PFSK-1 (cell line): Measurements from ENCODE around the gene FGFBP1.

ENCODE experiments used
- POLR2AphosphoS5 ChIP-seq: IDR thresholded peaks from 2 replicates; pipeline ENCODE4 v1.6.1; 2012; ENCODE audit warnings: low read depth, mild to moderate bottlenecking, control low read depth, low read length, moderate library complexity
- TAF1 ChIP-seq: IDR thresholded peaks from 2 replicates; pipeline ENCODE4 v1.6.1; 2012; ENCODE audit warnings: low read length, control low read depth, borderline replicate concordance; ENCODE audit not compliant: insufficient read depth

DNA sequence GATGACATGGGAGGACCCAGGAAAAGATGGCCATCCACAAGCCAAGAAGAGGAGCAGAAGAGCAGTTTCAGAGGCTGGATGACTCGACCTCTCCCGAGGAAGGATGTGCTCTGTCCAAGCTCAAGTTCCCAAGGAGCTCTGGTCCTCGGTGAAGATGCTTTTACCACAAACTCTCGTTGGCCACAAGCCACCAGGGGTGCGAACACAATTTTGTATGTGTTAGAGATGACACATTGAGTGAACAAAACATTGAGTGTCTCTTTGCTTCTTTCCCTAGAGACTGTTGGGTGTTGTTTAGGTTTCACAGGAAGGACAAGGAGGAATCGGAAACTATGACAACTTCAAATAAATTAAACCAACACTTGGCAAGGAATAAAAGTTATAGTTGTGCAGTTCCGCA is 26.3 kb downstream of the FGFBP1 start:
- TF ChIP-seq TAF1 (no peak), POLR2AphosphoS5 (no peak)
